Measurements from ENCODE around the gene ABCG1. TPM values are rescaled to one million over a fixed set of nuclear protein-coding genes. Genes with fewer than 3 reads are reported as not detected.
A peak's percentile ranks its signal among the peaks of the same experiment; 100 is the strongest.

ABCG1 gene
- total and polyA plus RNA-seq, 3 experiments from 2014 or later = 3.7 to 15.7 (median 3.8) TPM

GRCh38 chr21:42313501-42313969 is 94.6 kb downstream of the ABCG1 start:
- Histone ChIP-seq H3K27me3 (ENCODE audit: insufficient read depth, low read length, poor library complexity, severe bottlenecking) (no peaks in the 10 kb centered on the region), H3K4me1 (ENCODE audit: insufficient read depth, low read length) (peaks cover 5% of the 10 kb centered on the region), H3K4me3 (ENCODE audit: low read length) (no peak overlapping the region), H3K27ac (ENCODE audit: low read depth, low read length) (no peak overlapping the region), H3K36me3 (ENCODE audit: insufficient read depth, low read length) (no peaks in the 10 kb centered on the region), H3K9me3 (ENCODE audit: low read length) (no peaks in the 10 kb centered on the region)
- no peak for DNase-seq
- ChIA-PET POLR2A (no interaction called here), CTCF (interaction anchor here (1.2 kb wide), 1 partner anchor 9 kb away, joined by 3 read pairs; no protein-coding TSS in a partner anchor)
- H3K36me3 Mint-ChIP-seq = no peaks in the 10 kb centered on the region
- H3K27me3 Mint-ChIP-seq = peaks cover 0 to 2% of the 10 kb centered on the region in 2 donors
- H3K4me1 Mint-ChIP-seq = peaks cover 0 to 7% (median 3%) of the 10 kb centered on the region in 3 donors
- H3K4me3 Mint-ChIP-seq = no peak overlapping the region
- H3K27ac Mint-ChIP-seq = peak overlapping the region in 1 of 8 donors; percentile 21
- H3K9me3 Mint-ChIP-seq = no peaks in the 10 kb centered on the region

- Mint-ChIP-seq H3K27me3 (peaks cover 0 to 2% of the 10 kb centered on the region in 2 donors), H3K36me3 (no peaks in the 10 kb centered on the region), H3K9me3 (no peaks in the 10 kb centered on the region), H3K4me1 (peaks cover 5 to 8% (median 7%) of the 10 kb centered on the region in 3 donors), H3K4me3 (no peak overlapping the region), H3K27ac (no peak overlapping the region)
- H3K4me3 ChIP-seq (ENCODE audit: low read length) = no peak overlapping the region
- no peaks in the 10 kb centered on the region for H3K36me3 ChIP-seq (ENCODE audit: insufficient read depth, low read length)
- no peak for DNase-seq
- CTCF ChIA-PET = interaction anchor here (1.2 kb wide), 1 partner anchor 10 kb away, joined by 3 read pairs; no protein-coding TSS in a partner anchor
- no peaks in the 10 kb centered on the region for H3K9me3 ChIP-seq (ENCODE audit: low read length)
- POLR2A ChIA-PET = no interaction called here
- no peaks in the 10 kb centered on the region for H3K4me1 ChIP-seq (ENCODE audit: insufficient read depth, low read length)
- H3K27me3 ChIP-seq (ENCODE audit: insufficient read depth, low read length, poor library complexity, severe bottlenecking) = no peaks in the 10 kb centered on the region
- H3K27ac ChIP-seq (ENCODE audit: low read depth, low read length) = no peak overlapping the region
These were observed 95.8 kb downstream of the ABCG1 start for GRCh38 chr21:42314616-42315295.

- Histone ChIP-seq H3K27ac (ENCODE audit: low read depth, low read length) (no peak within 1 kb of the TSS), H3K9me3 (ENCODE audit: low read length) (no peaks in the 10 kb centered on the region), H3K4me3 (ENCODE audit: low read length) (no peak within 1 kb of the TSS), H3K4me1 (ENCODE audit: insufficient read depth, low read length) (no peaks in the 10 kb centered on the region), H3K27me3 (ENCODE audit: insufficient read depth, low read length, poor library complexity, severe bottlenecking) (no peaks in the 10 kb centered on the region), H3K36me3 (ENCODE audit: insufficient read depth, low read length) (no peaks in the 10 kb centered on the region)
- Mint-ChIP-seq H3K4me1 (peaks cover 5 to 7% (median 7%) of the 10 kb centered on the region in 3 donors), H3K9me3 (no peaks in the 10 kb centered on the region), H3K27ac (no peak within 1 kb of the TSS), H3K27me3 (no peaks in the 10 kb centered on the region), H3K4me3 (no peak within 1 kb of the TSS), H3K36me3 (no peaks in the 10 kb centered on the region)
- no peak for DNase-seq
- ChIA-PET CTCF (no interaction called here), POLR2A (no interaction called here)
These were observed 96.5 kb downstream of the ABCG1 start, which contains the start of gene TFF3 for GRCh38 chr21:42315296-42315891. Gene TFF3, minus strand, starts transcription at chr21:42315409. Its CDS starts 35 bp downstream, at chr21:42315374.

- no peaks in the 10 kb centered on the region for H3K27me3 ChIP-seq (ENCODE audit: insufficient read depth, low read length, poor library complexity, severe bottlenecking)
- DNase-seq = no peak
- Mint-ChIP-seq H3K27ac (peak overlapping the region in 1 of 8 donors; percentile 33), H3K27me3 (no peaks in the 10 kb centered on the region), H3K4me1 (peaks cover 6 to 7% (median 7%) of the 10 kb centered on the region in 3 donors), H3K9me3 (no peaks in the 10 kb centered on the region), H3K36me3 (no peaks in the 10 kb centered on the region), H3K4me3 (no peak overlapping the region)
- no peaks in the 10 kb centered on the region for H3K36me3 ChIP-seq (ENCODE audit: insufficient read depth, low read length)
- ChIA-PET CTCF (no interaction called here), POLR2A (no interaction called here)
- no peak overlapping the region for H3K4me3 ChIP-seq (ENCODE audit: low read length)
- H3K9me3 ChIP-seq (ENCODE audit: low read length) = no peaks in the 10 kb centered on the region
- H3K27ac ChIP-seq (ENCODE audit: low read depth, low read length) = no peak overlapping the region
- H3K4me1 ChIP-seq (ENCODE audit: insufficient read depth, low read length) = no peaks in the 10 kb centered on the region
These were observed 98.0 kb downstream of the ABCG1 start for GRCh38 chr21:42316891-42317290.

- H3K27me3 ChIP-seq (ENCODE audit: insufficient read depth, low read length, poor library complexity, severe bottlenecking) = no peaks in the 10 kb centered on the region
- POLR2A ChIA-PET = no interaction called here
- Mint-ChIP-seq H3K4me3 (no peak overlapping the region), H3K27ac (no peak overlapping the region), H3K9me3 (no peaks in the 10 kb centered on the region), H3K27me3 (peaks cover 0 to 3% of the 10 kb centered on the region in 2 donors), H3K36me3 (no peaks in the 10 kb centered on the region), H3K4me1 (peaks cover 6 to 7% (median 7%) of the 10 kb centered on the region in 3 donors)
- H3K4me3 ChIP-seq (ENCODE audit: low read length) = no peak overlapping the region
- CTCF ChIA-PET = no interaction called here
- no peak overlapping the region for H3K27ac ChIP-seq (ENCODE audit: low read depth, low read length)
- H3K36me3 ChIP-seq (ENCODE audit: insufficient read depth, low read length) = no peaks in the 10 kb centered on the region
- no peaks in the 10 kb centered on the region for H3K4me1 ChIP-seq (ENCODE audit: insufficient read depth, low read length)
- no peaks in the 10 kb centered on the region for H3K9me3 ChIP-seq (ENCODE audit: low read length)
- no peak for DNase-seq
These were observed 98.4 kb downstream of the ABCG1 start for GRCh38 chr21:42317341-42317741.

GRCh38 chr21:42317826-42318746 is 99.1 kb downstream of the ABCG1 start:
- Mint-ChIP-seq H3K27me3 (peaks cover 0 to 11% of the 10 kb centered on the region in 2 donors), H3K9me3 (no peaks in the 10 kb centered on the region), H3K4me3 (no peak overlapping the region), H3K4me1 (peaks cover 6 to 7% (median 7%) of the 10 kb centered on the region in 3 donors), H3K27ac (peak overlapping the region in 1 of 8 donors; percentile 72), H3K36me3 (no peaks in the 10 kb centered on the region)
- Histone ChIP-seq H3K27ac (ENCODE audit: low read depth, low read length) (no peak overlapping the region), H3K4me1 (ENCODE audit: insufficient read depth, low read length) (no peaks in the 10 kb centered on the region), H3K9me3 (ENCODE audit: low read length) (no peaks in the 10 kb centered on the region), H3K36me3 (ENCODE audit: insufficient read depth, low read length) (no peaks in the 10 kb centered on the region), H3K4me3 (ENCODE audit: low read length) (no peak overlapping the region), H3K27me3 (ENCODE audit: insufficient read depth, low read length, poor library complexity, severe bottlenecking) (no peaks in the 10 kb centered on the region)
- CTCF ChIA-PET = interaction anchor here (1.0 kb wide), 1 partner anchor 8 kb away, joined by 3 read pairs; no protein-coding TSS in a partner anchor
- DNase-seq = no peak
- POLR2A ChIA-PET = no interaction called here

GRCh38 chr21:42319376-42319775 is 100.4 kb downstream of the ABCG1 start:
- Mint-ChIP-seq H3K4me1 (peaks cover 6 to 7% (median 7%) of the 10 kb centered on the region in 3 donors), H3K4me3 (peak overlapping the region in 2 of 7 donors; percentile 20 to 67), H3K36me3 (no peaks in the 10 kb centered on the region), H3K27me3 (peaks cover 1 to 21% of the 10 kb centered on the region in 2 donors), H3K27ac (peak overlapping the region in 3 of 8 donors; percentile 22 to 64 (median 23)), H3K9me3 (no peaks in the 10 kb centered on the region)
- H3K4me1 ChIP-seq (ENCODE audit: insufficient read depth, low read length) = no peaks in the 10 kb centered on the region
- H3K4me3 ChIP-seq (ENCODE audit: low read length) = no peak overlapping the region
- ChIA-PET POLR2A (no interaction called here), CTCF (no interaction called here)
- no peak overlapping the region for H3K27ac ChIP-seq (ENCODE audit: low read depth, low read length)
- H3K27me3 ChIP-seq (ENCODE audit: insufficient read depth, low read length, poor library complexity, severe bottlenecking) = no peaks in the 10 kb centered on the region
- no peaks in the 10 kb centered on the region for H3K9me3 ChIP-seq (ENCODE audit: low read length)
- DNase-seq = no peak
- no peaks in the 10 kb centered on the region for H3K36me3 ChIP-seq (ENCODE audit: insufficient read depth, low read length)
